NCI-H1105 treated with DMSO at 0.1 percent for 48 hours (cell line): Measurements from ENCODE around the gene HPF1.
"Not testable (repeated sequence)": the region's sequence is repeated elsewhere in the genome, so short reads cannot be mapped to it uniquely, and the experiment has no call there.

Experiments
- DNase-seq: peaks from one replicate; lab custom pipeline; 2025; lab: John Stamatoyannopoulos, UW

Gene HPF1

GRCh38 chr4:169757575-169758184, at the start of gene HPF1:
Gene HPF1 (minus strand): TSS chr4:169757944. CDS start chr4:169757877, 67 bp downstream.
- DNase-seq = peak; percentile 77

- not testable (repeated sequence) for DNase-seq
Measured at GRCh38 chr4:169806770-169807169, 49.0 kb upstream of the HPF1 start.

GRCh38 chr4:169803413-169803812, 45.7 kb upstream of the HPF1 start:
- no peak for DNase-seq

GRCh38 chr4:169802873-169803272, 45.1 kb upstream of the HPF1 start:
- DNase-seq = no peak

GRCh38 chr4:169800541-169800940, 42.8 kb upstream of the HPF1 start:
- no peak for DNase-seq

GRCh38 chr4:169799260-169799659, 41.5 kb upstream of the HPF1 start:
- no peak for DNase-seq

GRCh38 chr4:169795585-169795984, 37.8 kb upstream of the HPF1 start:
- no peak for DNase-seq

- DNase-seq = peak; percentile 79
Measured at GRCh38 chr4:169791527-169792156, 33.9 kb upstream of the HPF1 start.

GRCh38 chr4:169791062-169791461, 33.3 kb upstream of the HPF1 start:
- no peak for DNase-seq

- DNase-seq = no peak
Measured at GRCh38 chr4:169774466-169775445, 17.0 kb upstream of the HPF1 start.

- DNase-seq = no peak
Measured at GRCh38 chr4:169773889-169774288, 16.1 kb upstream of the HPF1 start.

- not testable (repeated sequence) for DNase-seq
Measured at GRCh38 chr4:169771556-169772080, 13.9 kb upstream of the HPF1 start.

GRCh38 chr4:169770416-169770815, 12.7 kb upstream of the HPF1 start:
- no peak for DNase-seq

- DNase-seq = no peak
Measured at GRCh38 chr4:169768385-169768784, 10.6 kb upstream of the HPF1 start.

GRCh38 chr4:169766741-169767140, 9.0 kb upstream of the HPF1 start:
- no peak for DNase-seq

GRCh38 chr4:169765835-169766234, 8.1 kb upstream of the HPF1 start:
- no peak for DNase-seq

- no peak for DNase-seq
Measured at GRCh38 chr4:169761846-169762245, 4.1 kb upstream of the HPF1 start.

GRCh38 chr4:169758401-169758962, 738 bp upstream of the HPF1 start:
- DNase-seq = no peak

- DNase-seq = no peak
Measured at GRCh38 chr4:169756971-169757574, 671 bp downstream of the HPF1 start.

GRCh38 chr4:169745291-169745690, 12.5 kb downstream of the HPF1 start:
- no peak for DNase-seq

- no peak for DNase-seq
Measured at GRCh38 chr4:169744601-169745000, 13.1 kb downstream of the HPF1 start.

- DNase-seq = no peak
Measured at GRCh38 chr4:169741569-169741968, 16.2 kb downstream of the HPF1 start.
